ENCODE measurements around the gene SSTR4. TPM values are rescaled to one million over a fixed set of nuclear protein-coding genes. Genes with fewer than 3 reads are reported as not detected.
A peak's percentile ranks its signal among the peaks of the same experiment; 100 is the strongest.

SSTR4 gene
- total and polyA plus RNA-seq, 2 donors (not counting 3 experiments of a cell fraction or from before 2014, with no cell fraction given) = not detected

DNA sequence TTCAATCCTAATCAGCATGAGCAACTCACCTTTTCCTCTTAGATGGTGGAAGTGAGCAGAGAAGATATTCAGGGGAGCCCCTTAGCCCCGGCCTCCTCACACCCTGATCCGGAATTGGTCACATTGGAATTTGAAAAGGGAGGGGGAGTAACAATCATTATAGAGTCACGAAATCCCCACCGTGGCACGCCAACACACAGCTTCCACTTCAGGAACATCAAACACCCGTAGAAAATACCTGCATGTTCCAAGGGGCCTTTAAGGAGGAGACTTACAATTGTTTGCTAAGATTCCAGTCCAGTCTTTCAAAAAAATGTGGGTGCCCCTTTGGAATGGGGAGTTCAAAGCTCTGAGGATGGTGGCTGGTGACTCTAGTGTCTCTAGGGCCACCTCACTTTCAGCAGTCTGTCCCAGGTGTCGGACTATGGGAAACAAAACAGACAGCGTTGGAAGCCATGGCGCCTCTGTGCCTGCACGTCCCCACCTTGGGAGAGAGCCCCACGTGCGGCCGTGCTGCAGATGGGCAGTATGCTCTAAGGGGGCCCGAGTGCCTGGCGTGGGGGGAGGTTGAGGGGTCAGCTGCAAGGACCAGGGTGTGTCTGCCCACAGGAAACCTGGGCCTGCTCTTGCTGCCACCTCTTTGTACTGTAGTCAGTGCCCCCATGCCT, 48.6 kb downstream of the SSTR4 start:
- H3K79me2 ChIP-seq (ENCODE audit: control insufficient read depth, insufficient read depth, low read length) = peaks cover 58% of the 10 kb centered on the region
- peak overlapping the region; percentile 96 for H3K9ac ChIP-seq (replicated peaks; ENCODE audit: extremely low read depth, insufficient read depth, low read length)
- peak overlapping the region; percentile 98 for H3K27ac ChIP-seq (ENCODE audit: insufficient read depth, low read depth, low read length)
- no peaks in the 10 kb centered on the region for H3K9me1 ChIP-seq (replicated peaks; ENCODE audit: control insufficient read depth, extremely low read depth, insufficient read depth, low read length)
- DNase-seq (ENCODE audit: low read depth, low spot score) = peak; percentile 54
- dilution Hi-C loops (cut with MboI; ENCODE audit: extremely low pct_ligation_motif_present, low sequenced_read_pairs) (no loop called here), intact Hi-C loops (cut with micrococcal nuclease) (loop anchor here (1.0 to 10.0 kb wide), 4 partner anchors 21 to 1779 kb away; partner anchors contain the start of gene XRN2)
- no peaks in the 10 kb centered on the region for H4K20me1 ChIP-seq (replicated peaks; ENCODE audit: control insufficient read depth, extremely low read depth, insufficient read depth, low read length)
- POLR2A ChIA-PET = interaction anchor here (1.8 to 2.0 kb wide), 2 partner anchors 19 to 23 kb away, joined by 6 to 8 read pairs; no protein-coding TSS in a partner anchor
- H3K9me3 ChIP-seq (replicated peaks; ENCODE audit: control insufficient read depth, insufficient read depth, low read length) = no peaks in the 10 kb centered on the region
- no TSS peak for BruUV-seq (replicated peaks)
- TF ChIP-seq MAX (IDR thresholded peaks at IDR 0.05; ENCODE audit: insufficient read depth, insufficient read length) (no peak), EZH2 (IDR thresholded peaks at IDR 0.05; ENCODE audit: borderline replicate concordance, low read depth, low read length, severe bottlenecking) (no peak), FOS (IDR thresholded peaks at IDR 0.05; ENCODE audit: borderline replicate concordance, insufficient read depth, low read length) (no peak), POLR2A (IDR thresholded peaks at IDR 0.05; ENCODE audit: low read depth, low read length) (no peak), POLR2AphosphoS5 (IDR thresholded peaks at IDR 0.05; ENCODE audit: insufficient read depth, low read depth, low read length) (no peak), MYC (IDR thresholded peaks at IDR 0.05; ENCODE audit: low read depth, low read length) (no peak), JUN (IDR thresholded peaks at IDR 0.05; ENCODE audit: borderline replicate concordance, insufficient read depth, insufficient read length, low read depth) (no peak), GATA2 (IDR thresholded peaks at IDR 0.05; ENCODE audit: insufficient read depth, insufficient read length, low read depth, low read length) (no peak)
- TF ChIP-seq, protein P1, sequence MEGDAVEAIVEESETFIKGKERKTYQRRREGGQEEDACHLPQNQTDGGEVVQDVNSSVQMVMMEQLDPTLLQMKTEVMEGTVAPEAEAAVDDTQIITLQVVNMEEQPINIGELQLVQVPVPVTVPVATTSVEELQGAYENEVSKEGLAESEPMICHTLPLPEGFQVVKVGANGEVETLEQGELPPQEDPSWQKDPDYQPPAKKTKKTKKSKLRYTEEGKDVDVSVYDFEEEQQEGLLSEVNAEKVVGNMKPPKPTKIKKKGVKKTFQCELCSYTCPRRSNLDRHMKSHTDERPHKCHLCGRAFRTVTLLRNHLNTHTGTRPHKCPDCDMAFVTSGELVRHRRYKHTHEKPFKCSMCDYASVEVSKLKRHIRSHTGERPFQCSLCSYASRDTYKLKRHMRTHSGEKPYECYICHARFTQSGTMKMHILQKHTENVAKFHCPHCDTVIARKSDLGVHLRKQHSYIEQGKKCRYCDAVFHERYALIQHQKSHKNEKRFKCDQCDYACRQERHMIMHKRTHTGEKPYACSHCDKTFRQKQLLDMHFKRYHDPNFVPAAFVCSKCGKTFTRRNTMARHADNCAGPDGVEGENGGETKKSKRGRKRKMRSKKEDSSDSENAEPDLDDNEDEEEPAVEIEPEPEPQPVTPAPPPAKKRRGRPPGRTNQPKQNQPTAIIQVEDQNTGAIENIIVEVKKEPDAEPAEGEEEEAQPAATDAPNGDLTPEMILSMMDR (IDR thresholded peaks at IDR 0.05; ENCODE audit: extremely low read depth in 1 of 2, insufficient read depth in 1 of 2, low read depth in 1 of 2, low read length in 2 of 2) = no peak
- CTCF ChIA-PET = interaction anchor here (0.9 to 4.8 kb wide), 10 partner anchors 11 to 392 kb away, joined by 3 to 36 read pairs (median 16); no protein-coding TSS in a partner anchor
- peak overlapping the region; percentile 95 for H3K4me2 ChIP-seq (ENCODE audit: insufficient read depth, low read length)
- H3K4me3 ChIP-seq (replicated peaks in 1 of 3; ENCODE audit: insufficient read depth in 1 of 3, low read depth in 1 of 3, low read length in 3 of 3) = peak overlapping the region; percentile 82 to 93 (median 86)
- H3K4me1 ChIP-seq (ENCODE audit: control insufficient read depth, extremely low read depth, insufficient read depth, low read length) = peaks cover 67% of the 10 kb centered on the region
- H3K27me3 ChIP-seq (ENCODE audit: control insufficient read depth in 2 of 2, insufficient read depth in 2 of 2, low read length in 2 of 2) = no peaks in the 10 kb centered on the region
- peaks cover 15 to 18% of the 10 kb centered on the region in 2 experiments for H3K36me3 ChIP-seq (ENCODE audit: control insufficient read depth in 2 of 2, extremely low read depth in 1 of 2, insufficient read depth in 2 of 2, low read length in 2 of 2)
- peak; percentile 63 for FAIRE-seq
- H2AFZ ChIP-seq (ENCODE audit: low read depth, low read length) = no peak overlapping the region
